ENCODE results near the gene LPCAT2. TPM values are rescaled to one million over a fixed set of nuclear protein-coding genes. Genes with fewer than 3 reads are reported as not detected.
A peak's percentile ranks its signal among the peaks of the same experiment; 100 is the strongest.

The LPCAT2 gene
- total and polyA plus RNA-seq, 2 of the 13 experiments (the other 11 are each of a cell fraction or from before 2014, with no cell fraction given): 9.9 to 17.6 TPM

- FAIRE-seq (no peak), DNase-seq (ENCODE audit: low spot score) (no peak), ATAC-seq (no peak)
- intact Hi-C loops (cut with micrococcal nuclease; ENCODE audit: unreplicated experiment): loop anchor here (2.0 to 5.0 kb wide), 3 partner anchors 51 to 215 kb away; partner anchors contain the start of gene LPCAT2
- no peaks in the 10 kb centered on the region for H3K36me3 ChIP-seq (replicated peaks in 1 of 2; ENCODE audit: control insufficient read depth in 1 of 2, insufficient read depth in 2 of 2, low read length in 2 of 2)
- H3K9ac ChIP-seq (ENCODE audit: insufficient read depth, low read depth, low read length): 0 out of 2 replicates have a peak overlapping the region, but pooled peaks have one; percentile 38
- H3K27me3 ChIP-seq (ENCODE audit: control insufficient read depth in 1 of 2, insufficient read depth in 2 of 2, low read length in 2 of 2): no peaks in the 10 kb centered on the region
- ChIA-PET POLR2A (interaction anchor here (0.9 to 2.6 kb wide), 10 partner anchors 15 to 120 kb away, joined by 3 to 56 read pairs (median 5); partner anchors contain the start of gene SLC6A2), CTCF (ENCODE audit: low intra/inter-chr PET ratio, low total read pairs) (interaction anchor here (1.9 to 2.7 kb wide), 2 partner anchors 80 to 157 kb away, joined by 9 to 22 read pairs; no protein-coding TSS in a partner anchor)
- H2AFZ ChIP-seq (ENCODE audit: low read length): peak overlapping the region; percentile 7
- peak overlapping the region; percentile 79 for H3K27ac ChIP-seq (ENCODE audit: extremely low read length, insufficient read depth, low read length)
- H3K4me2 ChIP-seq (ENCODE audit: low read depth, low read length): no peak overlapping the region
- H3K4me1 ChIP-seq (ENCODE audit: insufficient read depth, low read length): peaks cover 40% of the 10 kb centered on the region
- no peaks in the 10 kb centered on the region for H3K9me3 ChIP-seq (ENCODE audit: low read length)
- in situ Hi-C loops (cut with HindIII; ENCODE audit: extremely low pct_ligation_motif_present, low pct_unique_long_range_greater_than_20kb): no loop called here
- 83% methylated on average over 3 of the region's 3 CpGs for WGBS (ENCODE audit: low lambda C conversion rate)
- no peak overlapping the region for H3K4me3 ChIP-seq (replicated peaks in 1 of 3; ENCODE audit: insufficient read depth in 1 of 3, low read depth in 2 of 3, low read length in 3 of 3)
- BruUV-seq (replicated peaks): no TSS peak
- no peaks in the 10 kb centered on the region for H3K79me2 ChIP-seq (ENCODE audit: insufficient read depth, low read length)
- H4K20me1 ChIP-seq (ENCODE audit: insufficient read depth, low read length): no peaks in the 10 kb centered on the region
- TF ChIP-seq, protein P1, sequence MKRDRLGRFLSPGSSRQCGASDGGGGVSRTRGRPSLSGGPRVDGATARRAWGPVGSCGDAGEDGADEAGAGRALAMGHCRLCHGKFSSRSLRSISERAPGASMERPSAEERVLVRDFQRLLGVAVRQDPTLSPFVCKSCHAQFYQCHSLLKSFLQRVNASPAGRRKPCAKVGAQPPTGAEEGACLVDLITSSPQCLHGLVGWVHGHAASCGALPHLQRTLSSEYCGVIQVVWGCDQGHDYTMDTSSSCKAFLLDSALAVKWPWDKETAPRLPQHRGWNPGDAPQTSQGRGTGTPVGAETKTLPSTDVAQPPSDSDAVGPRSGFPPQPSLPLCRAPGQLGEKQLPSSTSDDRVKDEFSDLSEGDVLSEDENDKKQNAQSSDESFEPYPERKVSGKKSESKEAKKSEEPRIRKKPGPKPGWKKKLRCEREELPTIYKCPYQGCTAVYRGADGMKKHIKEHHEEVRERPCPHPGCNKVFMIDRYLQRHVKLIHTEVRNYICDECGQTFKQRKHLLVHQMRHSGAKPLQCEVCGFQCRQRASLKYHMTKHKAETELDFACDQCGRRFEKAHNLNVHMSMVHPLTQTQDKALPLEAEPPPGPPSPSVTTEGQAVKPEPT (CRISPR knock-in tag; IDR thresholded peaks at IDR 0.05; ENCODE audit: low read depth): no peak
- TF ChIP-seq KMT2A (CRISPR knock-in tag; IDR thresholded peaks at IDR 0.05) (no peak), MTF2 (CRISPR knock-in tag; IDR thresholded peaks at IDR 0.05; ENCODE audit: borderline replicate concordance) (no peak), PHF21A (CRISPR knock-in tag; IDR thresholded peaks at IDR 0.05) (no peak), NFAT5 (CRISPR knock-in tag; IDR thresholded peaks at IDR 0.05) (no peak), ETV6 (CRISPR knock-in tag; conservative IDR thresholded peaks at IDR 0.05) (no peak), ZBTB38 (CRISPR knock-in tag; IDR thresholded peaks at IDR 0.05) (no peak), RERE (CRISPR knock-in tag; IDR thresholded peaks at IDR 0.05; ENCODE audit: low read depth) (no peak), ERF (CRISPR knock-in tag; IDR thresholded peaks at IDR 0.05) (0 out of 2 replicates have a peak, but pooled peaks have one; percentile 12), JDP2 (CRISPR knock-in tag; IDR thresholded peaks at IDR 0.05; ENCODE audit: borderline replicate concordance) (no peak), THAP11 (CRISPR knock-in tag; IDR thresholded peaks at IDR 0.05) (0 out of 2 replicates have a peak, but pooled peaks have one; percentile 11), ADNP (CRISPR knock-in tag; IDR thresholded peaks at IDR 0.05) (no peak), ZNF510 (CRISPR knock-in tag; IDR thresholded peaks at IDR 0.05; ENCODE audit: low read depth) (no peak)
Observed at GRCh38 chr16:55622272-55622671, 113.4 kb downstream of the LPCAT2 start.

All from HepG2 (cell line).